GM18526 (cell line): ENCODE data around the gene PTPRD.

Source experiments
- POLR2A ChIP-seq: IDR thresholded peaks from 3 replicates; pipeline ENCODE4 v1.6.1; 2011; ENCODE audit not compliant: insufficient read length; ENCODE audit errors: extremely low read depth

Gene PTPRD

DNA sequence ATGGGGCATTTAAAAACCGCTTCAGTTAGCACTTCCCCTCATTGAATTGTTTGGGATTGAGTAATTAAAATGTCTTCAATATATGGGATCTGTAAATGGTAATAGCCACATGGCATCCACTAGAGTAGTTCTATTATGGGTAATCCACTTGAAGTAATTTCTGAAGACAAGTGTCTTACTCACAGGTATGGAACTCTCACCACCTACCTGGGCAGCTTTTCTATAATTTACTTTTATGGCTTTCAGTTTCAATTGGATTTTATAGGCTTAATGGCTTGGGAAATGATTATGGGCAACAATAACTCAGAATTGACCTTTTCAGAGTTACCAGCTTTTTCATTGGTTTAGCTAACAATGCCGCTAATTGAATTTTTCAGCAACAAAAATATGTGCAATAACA, 597.9 kb downstream of the PTPRD start:
- TF ChIP-seq POLR2A = no peak

DNA sequence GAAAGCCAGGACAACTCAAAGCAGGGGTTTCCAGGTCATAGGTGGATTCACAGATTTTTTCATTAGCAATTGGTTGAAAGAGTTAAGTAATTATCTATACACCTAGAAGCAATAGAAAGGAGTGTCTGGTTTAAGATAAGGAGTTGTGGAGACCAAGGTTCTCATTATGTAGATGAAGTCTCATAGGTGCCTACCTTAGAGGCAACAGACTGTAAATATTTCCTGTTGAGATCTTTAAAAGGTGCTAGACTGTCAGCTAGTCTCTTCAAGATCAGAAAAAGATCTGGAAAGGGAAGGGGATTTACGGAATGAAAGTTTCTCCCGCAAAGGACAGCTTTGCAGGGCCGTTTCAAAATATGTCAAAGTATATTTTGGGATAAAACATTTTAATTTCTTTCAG, 603.4 kb downstream of the PTPRD start:
- no peak for TF ChIP-seq POLR2A

DNA sequence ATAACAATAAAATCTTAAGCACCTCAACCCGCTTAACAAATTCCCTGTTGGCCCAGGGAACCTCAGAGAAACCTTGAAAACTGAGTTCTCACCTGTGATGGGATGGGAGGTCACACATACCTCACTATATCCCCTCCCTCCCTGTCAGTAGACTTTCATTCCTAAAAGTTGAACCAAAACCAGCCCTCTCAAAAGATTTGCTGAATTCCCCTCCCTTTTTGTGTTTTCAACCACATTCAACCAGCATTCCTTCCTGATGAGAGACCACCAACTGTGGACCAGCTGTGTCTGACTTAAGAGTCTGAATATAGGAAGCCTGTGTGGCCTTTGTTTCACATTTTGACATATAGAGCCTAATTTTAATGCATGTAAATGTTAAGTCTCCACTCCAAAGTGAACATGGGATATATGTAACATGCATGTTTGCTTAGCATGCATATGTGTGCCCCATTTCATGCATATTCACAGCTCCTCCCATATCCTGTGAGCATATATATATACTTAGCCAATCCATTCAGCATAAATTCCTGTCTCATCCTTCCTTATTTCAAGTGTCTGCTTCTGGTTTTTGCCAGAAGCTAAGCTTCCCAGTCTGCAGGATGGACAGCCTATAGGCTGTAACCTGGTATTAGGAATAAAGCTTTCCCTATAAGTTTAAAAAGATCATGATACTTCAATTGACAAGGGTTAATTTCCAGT, 604.6 kb downstream of the PTPRD start:
- no peak for TF ChIP-seq POLR2A

DNA sequence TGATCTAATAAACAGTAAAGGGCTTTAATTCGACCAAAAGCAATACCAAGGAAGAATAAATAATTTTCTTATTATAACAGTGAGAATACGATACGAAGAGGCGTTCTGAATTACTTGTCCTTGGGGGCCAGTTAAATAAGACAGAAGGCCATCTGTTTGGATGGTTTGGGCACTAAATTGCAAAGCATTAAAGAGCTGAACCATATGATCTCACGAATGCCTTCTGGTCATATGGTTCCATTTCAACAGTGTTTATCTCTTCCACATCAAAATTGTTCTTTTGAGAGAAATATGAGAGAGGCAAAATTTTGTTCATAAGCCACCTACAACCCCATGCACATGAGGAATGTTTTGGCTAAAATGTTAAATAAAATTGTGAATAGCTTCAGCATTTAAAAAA, 605.4 kb downstream of the PTPRD start:
- no peak for TF ChIP-seq POLR2A

DNA sequence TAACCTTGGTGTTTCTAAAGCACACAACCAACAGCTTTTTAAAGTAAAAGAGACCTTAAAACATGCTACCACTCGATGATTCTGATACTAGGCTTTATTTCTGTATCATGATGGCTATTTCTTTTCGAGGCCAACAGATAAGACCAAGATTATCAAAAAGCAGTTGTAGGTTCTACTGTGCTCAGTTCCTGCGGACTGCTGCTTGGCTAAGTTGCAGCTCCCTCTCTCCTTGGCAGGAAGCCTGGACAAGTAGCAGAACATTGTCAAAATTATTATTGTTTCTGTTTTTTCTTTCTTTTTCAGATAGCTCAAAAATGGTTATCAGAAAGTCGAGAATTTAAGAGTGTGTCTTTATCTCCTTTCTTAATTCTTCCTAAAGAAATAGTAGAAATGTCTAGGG, 607.6 kb downstream of the PTPRD start:
- no peak for TF ChIP-seq POLR2A

DNA sequence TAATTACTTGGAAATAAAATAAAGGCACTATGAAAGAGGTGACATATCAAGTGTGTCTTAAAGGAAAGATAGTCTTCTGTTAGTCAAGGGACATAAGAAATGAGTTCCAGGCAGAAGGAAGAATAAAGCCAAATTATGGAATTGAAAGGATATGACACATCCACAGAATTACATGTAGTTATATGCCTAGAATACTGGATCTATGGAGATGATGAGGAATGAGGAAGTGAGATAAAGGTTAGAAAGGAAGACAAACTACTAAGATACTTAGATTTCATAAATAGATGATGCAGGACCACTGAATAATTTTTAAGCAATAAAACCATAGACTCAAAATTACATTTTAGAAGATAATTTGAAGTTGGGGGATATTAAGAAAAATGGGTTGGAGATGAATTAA, 609.8 kb downstream of the PTPRD start:
- no peak for TF ChIP-seq POLR2A

DNA sequence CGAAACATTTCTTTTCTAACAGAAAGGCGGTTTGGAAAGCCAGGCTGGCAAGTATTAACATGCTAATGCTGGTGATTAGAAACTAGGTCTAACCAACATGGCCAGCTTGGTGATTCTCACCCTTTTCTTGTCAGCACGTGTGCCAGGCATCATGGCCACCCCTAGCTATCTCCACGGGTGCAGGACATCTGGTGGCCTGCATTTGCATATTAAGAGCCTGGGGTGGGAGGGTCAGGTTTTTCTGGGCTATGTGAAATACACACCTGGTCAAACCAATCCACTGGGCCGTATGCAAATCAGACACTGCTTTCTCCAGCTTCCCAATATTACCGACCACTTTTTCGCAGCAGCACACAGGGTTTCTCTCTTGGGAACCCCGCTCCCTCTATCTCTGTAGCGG, 612.1 kb downstream of the PTPRD start:
- no peak for TF ChIP-seq POLR2A

DNA sequence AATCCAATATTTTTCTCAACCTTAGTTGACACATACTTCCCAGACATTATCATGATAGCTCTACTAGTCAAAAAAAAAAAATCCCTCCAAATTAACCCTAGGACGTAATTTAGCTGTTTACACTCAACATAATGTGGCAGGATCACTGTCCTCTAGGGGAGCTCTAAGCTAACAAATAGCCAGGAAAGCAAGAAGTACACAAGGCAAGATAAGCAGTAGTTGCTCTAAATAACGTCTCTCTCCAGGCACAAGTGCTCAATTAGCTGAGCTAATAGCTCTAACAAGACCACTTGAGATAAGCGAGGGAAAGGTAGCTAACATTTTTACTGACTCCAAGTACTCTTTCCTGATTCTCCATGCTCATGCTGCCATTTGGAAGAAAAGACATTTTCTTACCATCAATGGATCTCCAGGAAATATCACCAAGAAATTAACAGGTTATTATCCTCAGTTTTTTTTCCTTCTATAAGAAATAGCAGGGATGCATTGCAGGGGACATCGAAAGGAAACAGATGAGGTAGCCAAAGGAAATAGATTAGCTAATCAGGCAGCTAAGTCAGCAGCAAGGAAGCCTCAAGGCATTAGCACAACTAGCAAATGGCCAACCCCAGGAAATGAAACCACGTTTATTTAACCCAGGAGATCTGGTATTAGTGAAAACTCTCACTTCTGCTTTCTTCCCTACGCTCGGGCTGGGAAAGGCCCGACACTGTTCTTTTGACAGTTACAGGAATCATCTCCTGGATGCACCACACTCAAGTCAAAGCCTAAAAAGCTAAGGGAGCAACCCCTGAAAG, 614.1 kb downstream of the PTPRD start:
- TF ChIP-seq POLR2A = no peak

DNA sequence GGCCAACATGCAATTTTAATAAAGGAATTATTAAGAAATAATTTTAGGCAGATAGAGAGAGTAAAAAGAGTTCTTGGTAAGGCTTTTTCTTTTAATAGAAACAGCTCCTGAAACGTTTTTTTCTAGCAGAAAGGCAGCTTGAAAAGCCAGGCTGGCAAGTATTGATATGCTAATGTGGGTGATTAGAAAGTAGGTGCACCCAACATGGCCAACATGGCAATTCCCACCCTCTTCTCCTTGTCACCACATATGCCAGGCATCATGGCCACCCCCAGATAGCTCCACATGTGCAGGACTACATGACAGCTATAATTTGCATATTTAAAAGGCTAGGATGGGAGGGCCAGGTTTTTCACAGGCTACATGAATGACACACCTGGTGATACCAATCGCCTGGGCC, 615.2 kb downstream of the PTPRD start:
- TF ChIP-seq POLR2A = no peak

DNA sequence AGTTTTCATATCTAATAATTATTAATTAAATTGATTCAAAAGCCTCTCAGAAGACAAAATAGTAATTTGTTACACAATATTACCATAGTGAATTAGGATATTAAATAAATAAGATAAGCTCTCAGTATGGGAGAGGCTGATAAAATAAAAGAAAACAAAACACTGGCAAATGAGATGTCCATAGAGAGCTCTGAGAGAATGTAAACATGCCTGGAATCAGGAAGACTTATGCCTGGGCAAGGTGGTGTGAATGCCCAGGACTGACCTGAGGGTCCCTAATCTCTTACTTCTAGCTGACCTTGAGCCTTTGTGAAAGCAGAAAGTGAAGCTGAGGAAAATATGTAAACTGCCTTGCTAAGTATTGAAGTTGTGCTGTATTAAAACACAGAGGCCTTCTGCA, 616.5 kb downstream of the PTPRD start:
- no peak for TF ChIP-seq POLR2A

DNA sequence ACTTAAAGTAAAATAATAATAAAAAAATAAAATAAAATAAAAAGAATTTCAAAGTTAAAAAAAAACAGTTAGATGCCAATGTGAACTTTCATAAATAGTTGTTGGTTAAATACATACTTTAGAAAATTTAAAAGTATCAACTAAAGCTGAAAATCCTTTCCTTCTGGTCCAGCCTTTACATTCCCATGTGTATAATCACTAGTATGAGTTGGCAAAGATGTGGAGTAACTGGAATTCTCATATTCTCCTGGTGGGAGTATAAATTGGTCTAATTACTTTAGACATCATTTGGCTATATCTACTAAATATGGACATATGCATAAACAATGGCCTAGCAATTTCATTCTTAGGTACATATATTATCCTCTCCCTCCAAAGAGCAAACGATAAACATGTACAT, 619.9 kb downstream of the PTPRD start:
- TF ChIP-seq POLR2A = no peak

DNA sequence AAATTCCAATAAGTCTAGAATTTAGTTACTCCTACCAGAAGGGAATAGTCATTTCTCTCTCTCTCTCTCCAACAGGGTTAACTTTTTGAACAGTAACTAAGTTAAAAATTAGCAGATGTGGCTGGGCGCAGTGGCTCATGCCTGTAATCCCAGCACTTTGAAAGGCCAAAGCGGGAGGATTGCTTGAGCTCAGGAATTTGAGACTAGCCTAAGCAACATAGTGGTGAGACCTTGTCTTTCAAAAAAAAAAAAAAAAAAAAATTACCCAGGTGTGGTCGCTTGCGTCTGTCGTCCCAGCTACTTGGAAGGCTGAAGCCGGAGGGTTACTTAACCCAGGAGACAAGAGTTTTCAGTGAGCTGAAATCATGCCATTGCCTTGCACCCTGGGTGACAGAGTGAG, 639.7 kb downstream of the PTPRD start:
- no peak for TF ChIP-seq POLR2A

DNA sequence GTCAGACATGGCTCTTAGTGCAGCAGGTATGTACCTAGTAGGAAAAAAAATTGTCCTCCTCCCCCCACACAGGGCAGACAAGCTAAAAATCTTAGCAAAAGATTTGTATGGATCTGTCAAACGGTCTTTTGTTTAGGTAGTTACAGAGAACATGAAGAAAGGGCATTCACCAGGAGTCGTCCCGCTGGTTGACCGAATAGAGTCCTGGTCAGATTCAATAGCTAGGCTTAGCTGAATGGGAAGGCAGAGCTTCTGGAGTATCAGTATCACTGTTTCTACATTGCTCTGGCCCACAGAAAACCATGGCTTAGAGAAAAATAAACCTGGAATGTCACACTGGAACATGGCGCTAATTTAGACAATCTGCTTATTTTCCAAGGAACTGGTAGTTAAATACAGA, 642.3 kb downstream of the PTPRD start:
- no peak for TF ChIP-seq POLR2A

DNA sequence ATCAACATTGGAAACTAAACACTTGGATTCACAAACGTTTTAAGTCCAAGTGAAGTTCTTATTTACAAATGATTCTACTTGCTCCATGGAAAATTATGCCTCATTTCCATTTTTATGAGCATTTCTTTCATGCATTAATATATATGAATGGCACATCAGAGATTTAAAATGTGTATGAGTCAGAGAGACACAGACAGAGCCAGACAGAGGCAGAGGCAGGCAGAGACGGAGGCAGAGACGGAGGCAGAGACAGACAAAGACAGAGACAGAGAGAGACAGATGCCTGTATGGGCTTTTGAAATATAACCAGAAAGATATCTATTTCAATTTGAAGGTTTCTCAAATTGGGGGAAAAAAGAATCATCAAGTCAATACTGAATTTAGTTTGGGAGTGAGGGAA, 649.0 kb downstream of the PTPRD start:
- TF ChIP-seq POLR2A = no peak

DNA sequence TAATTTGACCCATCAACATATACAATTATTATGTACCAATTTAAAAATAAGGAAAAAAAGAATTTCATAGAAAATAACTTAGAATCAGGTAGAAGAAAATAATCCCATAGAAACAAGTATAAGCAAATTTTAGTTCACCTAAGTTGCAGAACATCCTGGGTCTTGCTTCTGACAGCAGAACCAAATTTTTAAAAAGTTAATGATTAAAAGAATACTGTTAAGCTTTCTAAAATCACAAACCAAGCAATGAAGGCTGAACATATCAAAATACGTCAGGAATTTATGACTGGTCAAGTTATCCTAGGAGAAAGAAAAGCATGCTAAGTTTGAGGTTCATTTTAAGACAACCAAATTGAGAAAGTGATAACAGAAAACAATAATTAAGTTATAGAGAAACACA, 650.9 kb downstream of the PTPRD start:
- TF ChIP-seq POLR2A = no peak

DNA sequence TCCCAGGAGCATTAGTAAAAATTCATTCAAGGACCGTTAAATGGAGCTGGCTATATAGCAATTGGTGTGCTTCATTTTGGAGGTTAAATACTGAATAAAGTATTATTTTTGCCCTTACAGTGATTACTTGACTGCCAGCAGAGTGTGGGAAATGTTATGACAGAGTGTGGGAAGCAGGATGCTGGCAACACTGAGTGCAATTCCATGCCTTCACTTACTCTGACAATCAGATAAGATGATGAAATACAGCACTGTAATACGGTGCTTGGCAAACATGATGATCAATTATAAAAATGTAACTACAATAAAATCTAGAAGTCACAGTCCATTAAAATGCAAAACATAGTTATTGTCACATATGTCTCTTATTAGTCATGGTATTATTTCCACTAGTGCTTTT, 651.3 kb downstream of the PTPRD start:
- TF ChIP-seq POLR2A = no peak
